NCI-H748 treated with DMSO at 0.1 percent for 48 hours (cell line): ENCODE data around the gene ARPP21.

ENCODE experiments used
- DNase-seq: peaks from one replicate; lab custom pipeline; 2025; lab: John Stamatoyannopoulos, UW

The ARPP21 gene

DNA sequence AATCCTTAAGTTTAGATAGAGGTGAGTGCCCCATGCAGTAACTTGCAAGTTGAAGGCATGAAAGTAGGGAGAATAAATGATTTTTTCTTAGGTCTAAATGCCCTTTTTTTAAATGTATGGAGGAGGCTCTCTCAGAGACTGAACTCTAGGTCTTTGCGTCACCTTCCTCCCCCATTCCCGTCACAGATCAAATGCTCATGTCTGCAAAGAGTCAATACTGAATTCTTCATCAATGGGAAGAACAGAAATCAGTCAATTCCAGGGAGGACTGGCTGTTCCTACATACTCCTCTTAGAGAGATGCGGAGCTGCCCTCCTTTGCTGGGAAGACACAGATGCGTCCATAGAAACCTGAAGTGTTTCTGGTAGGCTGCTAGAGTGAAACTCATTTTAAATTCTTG lies 98.2 kb downstream of the ARPP21 start:
- DNase-seq, result no peak

DNA sequence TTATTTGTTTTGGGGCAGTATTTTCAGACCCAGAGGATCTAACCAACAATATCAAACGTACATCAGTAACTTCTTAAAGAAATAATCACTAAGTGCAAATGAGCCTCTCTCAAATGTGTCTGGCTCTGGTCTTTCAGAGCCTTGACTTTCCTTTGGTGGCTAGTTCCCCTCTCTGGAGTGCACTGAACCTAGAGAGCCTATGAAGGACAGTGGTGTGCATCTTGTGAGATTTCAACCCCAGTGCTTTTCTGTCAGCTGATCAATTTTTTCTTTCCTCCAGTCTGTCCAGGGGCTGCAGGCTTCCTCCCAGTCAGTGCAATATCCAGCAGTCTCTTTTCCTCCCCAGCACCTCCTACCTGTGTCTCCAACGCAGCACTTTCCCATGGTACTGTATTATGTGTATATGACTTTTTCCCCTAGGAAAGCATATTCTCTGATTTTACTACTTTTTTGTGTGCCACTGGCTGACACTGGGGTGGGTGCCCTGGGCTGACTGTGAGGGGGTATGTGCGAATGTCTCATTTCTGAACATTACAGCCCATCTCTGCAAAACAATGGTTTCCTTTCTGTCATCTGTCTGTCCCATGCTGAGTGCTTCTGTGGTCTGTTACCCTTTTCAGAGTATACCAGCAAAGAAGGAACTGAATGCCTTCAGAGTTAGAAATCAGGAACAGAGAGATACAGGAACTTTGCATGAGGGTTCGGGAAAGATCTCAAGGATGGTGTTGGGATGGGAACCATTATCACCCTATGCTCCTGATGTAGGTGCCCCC lies 98.8 kb downstream of the ARPP21 start:
- no peak for DNase-seq

- DNase-seq, result no peak
Measured at GRCh38 chr3:35739181-35739809, 100.0 kb downstream of the ARPP21 start.

DNA sequence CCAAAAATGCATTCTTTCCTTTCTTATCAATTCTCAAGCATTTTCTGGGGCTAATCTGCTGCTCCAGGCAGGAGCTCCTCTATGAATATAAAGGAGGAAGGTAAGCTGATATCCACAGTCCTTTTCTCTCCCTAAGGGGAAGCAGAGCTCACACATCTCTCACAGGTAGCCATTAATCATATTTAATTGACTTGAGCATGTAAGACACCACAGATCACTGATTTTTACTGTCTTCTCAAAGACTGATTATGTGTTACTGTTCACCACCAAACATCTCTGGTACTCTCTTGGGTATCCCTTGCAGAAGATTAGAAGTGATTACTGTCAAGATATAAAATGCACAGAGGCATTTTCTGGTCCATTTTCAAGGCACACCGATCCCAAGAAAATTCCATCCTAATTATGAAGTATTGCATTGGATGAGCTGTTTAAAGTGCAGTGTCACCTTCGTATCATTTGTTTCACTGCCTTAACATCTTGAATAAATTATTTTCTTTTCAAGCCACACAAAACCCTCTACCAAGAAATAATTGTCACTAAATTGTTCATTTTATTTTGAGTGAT lies 100.7 kb downstream of the ARPP21 start:
- no peak for DNase-seq

DNA sequence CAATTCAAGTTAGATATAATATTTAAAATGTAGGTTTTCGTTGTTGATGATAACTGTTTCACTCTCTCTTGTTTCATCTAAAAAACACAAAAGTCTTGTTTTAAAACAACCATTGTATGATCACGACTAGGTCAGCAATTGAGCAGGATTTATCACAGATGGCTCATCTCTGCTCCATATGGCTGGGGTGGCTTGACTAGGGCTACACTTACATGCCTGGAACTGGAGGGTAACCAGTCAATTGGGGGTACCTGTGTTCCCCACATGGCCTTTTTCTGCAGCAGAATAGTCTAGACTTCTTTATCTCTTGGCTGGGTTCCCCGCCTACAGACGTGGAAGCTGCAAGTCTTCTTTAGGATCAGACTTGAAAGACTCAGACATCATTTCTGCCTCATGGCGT lies 103.9 kb downstream of the ARPP21 start:
- DNase-seq, result no peak

GRCh38 chr3:35744419-35744818 lies 105.1 kb downstream of the ARPP21 start:
- no peak for DNase-seq

GRCh38 chr3:35745351-35745750 lies 106.0 kb downstream of the ARPP21 start:
- DNase-seq, result no peak

- DNase-seq, result no peak
Measured at GRCh38 chr3:35745802-35746484, 106.6 kb downstream of the ARPP21 start.

GRCh38 chr3:35746492-35746891 lies 107.2 kb downstream of the ARPP21 start:
- DNase-seq, result no peak

GRCh38 chr3:35748144-35748543 lies 108.8 kb downstream of the ARPP21 start:
- no peak for DNase-seq

- DNase-seq, result no peak
Measured at GRCh38 chr3:35751207-35751606, 111.9 kb downstream of the ARPP21 start.

DNA sequence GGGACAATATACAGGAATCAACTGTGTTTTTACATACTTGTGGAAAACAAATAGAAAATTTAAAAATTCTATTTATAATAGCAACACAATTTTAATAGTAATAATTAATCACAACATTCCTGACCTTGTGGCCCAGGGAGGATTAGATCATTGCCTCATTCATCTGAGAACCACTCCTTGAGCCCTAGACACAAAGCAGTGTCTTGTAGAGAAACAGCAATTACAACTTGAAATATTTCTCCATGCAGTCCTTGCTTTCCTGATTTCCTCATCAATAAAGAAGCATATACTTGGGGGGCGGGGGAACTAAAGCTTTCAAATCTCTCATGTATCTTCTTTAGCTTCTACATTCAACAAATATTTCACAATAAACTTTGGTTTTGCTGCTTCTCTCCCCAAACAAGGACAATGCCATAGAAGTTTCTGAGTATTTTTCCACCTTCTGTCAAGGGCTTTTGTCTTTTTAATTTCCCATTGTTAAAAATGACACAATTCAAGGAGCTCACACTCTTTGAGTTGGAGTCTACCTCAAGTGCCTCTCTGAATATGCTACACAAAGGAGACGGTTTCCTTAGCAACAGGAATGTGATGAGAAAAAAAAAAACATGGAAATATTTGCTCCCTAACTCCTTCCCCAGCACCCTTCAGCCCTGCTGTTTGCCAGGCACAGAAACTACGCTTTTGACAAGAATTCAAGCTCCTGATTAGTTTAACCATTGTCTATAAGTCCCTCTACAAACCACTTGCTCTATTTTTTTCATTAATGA lies 118.8 kb downstream of the ARPP21 start:
- DNase-seq, result no peak

GRCh38 chr3:35760146-35760545 lies 120.8 kb downstream of the ARPP21 start:
- DNase-seq, result no peak

GRCh38 chr3:35761311-35761710 lies 122.0 kb downstream of the ARPP21 start:
- no peak for DNase-seq

DNA sequence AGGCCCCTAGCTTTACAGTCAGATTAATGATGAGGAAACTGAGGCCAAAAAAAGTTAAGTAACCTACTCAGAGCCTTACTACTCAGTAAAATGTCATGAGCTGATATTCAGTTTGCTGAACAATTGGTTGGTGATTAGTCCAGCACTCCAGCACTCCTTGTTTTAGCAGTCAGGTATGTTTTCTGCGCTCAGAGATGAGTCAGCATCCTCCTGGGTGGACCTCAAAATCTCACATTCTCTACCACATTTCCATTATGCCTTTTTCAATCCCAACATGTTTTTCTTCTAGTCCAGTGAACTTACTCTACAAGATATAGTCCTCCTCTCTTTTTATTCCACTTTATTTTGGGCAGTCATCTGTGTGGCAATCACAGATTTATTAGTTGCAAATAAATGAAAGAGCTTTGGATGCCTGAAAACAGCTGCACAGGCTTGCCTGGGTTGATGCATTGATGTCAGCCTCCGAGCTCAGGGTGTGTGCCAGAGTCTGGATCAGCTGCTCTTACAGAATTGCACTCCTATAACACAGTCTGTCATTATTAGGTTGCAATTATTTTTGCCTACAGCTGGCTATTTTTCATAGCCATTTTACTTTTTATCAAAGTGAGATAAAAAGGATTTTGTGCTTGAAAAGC lies 133.2 kb downstream of the ARPP21 start:
- no peak for DNase-seq

GRCh38 chr3:35773417-35773816 lies 134.1 kb downstream of the ARPP21 start:
- DNase-seq, result no peak

DNA sequence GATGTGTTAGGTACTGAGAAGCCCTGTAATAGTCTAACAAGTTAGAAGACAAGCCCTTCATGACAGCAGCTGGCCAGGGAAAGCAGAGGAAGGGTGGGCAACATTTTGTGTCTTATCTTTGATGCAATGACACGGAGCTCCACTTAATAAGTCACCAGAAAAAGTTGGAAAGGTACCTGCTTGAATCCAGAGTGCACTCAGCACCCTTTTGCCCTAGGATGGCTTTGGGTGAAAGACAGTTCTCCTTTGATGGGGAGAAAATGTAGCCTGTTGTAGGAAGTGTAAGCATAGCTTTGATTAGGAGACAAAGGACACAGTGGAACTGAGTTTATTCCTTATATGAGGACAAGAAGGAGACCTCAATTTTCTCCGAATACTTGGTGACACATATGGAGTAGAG lies 137.0 kb downstream of the ARPP21 start:
- no peak for DNase-seq

- no peak for DNase-seq
Measured at GRCh38 chr3:35777065-35777464, 137.7 kb downstream of the ARPP21 start.

DNA sequence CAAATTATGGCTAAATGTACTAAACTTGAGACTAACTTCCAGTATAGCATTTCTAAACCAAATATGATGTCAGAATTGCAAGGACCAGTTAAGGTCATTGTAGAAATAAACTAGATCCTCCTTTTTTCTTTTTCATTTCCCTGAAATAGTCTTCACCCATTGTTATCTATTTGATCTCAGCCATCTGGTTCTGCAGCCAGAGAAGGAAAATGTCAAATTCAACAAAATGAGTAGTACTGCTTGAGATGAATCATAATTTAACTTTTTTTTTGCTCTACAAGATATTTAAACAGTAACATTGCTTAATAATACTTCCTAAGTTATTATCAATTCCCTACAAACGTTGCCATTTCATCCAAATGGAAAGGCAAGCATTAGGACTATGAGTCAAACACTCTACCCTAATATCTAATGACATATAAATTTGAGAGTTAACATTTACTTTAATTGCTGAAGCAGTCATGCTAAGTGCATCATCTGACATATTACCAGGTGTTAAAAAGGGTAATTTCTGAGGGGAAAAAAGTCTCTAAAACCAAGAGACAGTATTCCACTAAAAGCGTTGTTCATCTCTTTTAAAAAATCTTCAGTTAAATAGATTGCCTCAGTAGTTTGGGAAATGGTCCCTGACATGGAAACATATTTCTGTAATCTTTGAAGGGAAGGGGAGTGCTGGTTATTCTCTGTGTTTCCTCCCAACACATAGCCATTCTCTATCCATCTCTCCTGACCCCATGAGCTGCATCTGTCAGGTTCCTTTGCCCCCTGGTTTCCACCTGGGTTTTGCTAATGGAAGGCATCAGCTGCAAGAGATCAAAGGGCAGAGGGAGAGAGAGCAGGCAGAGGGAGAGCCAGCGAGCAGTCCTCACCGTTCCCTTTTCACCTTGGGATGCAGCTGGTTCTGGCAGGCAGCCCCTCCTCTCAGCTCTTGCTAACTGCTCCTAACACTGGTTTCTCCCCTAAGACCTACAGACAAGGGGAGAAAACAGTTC lies 138.5 kb downstream of the ARPP21 start:
- DNase-seq, result no peak

- no peak for DNase-seq
Measured at GRCh38 chr3:35779611-35780010, 140.3 kb downstream of the ARPP21 start.
